Vagina (tissue), 2 donors: ENCODE data around the gene RHOH. TPM values are rescaled to one million over a fixed set of nuclear protein-coding genes. Genes with fewer than 3 reads are reported as not detected.

Source experiments
- DNase-seq, 2 donors: peaks; one replicate each; pipeline ENCODE4 v3.0.0-alpha.2; 2017; ENCODE audit errors: extremely low spot score in 2 of 2
- H3K27ac ChIP-seq: fragments of 200-600 bp; sonication (generic); one replicate; pipeline ENCODE4 v1.5.1; 2019
- H3K27me3 ChIP-seq: fragments of 200-600 bp; sonication (generic); one replicate; pipeline ENCODE4 v1.5.1; 2019
- H3K36me3 ChIP-seq, 2 donors: fragments of 200-600 bp; sonication (generic); one replicate each; pipeline ENCODE4 v1.5.1; 2017 to 2019
- H3K4me1 ChIP-seq: fragments of 200-600 bp; sonication (generic); one replicate; pipeline ENCODE4 v1.5.1; 2019
- H3K4me3 ChIP-seq, 2 donors: fragments of 200-600 bp; sonication (generic); 1 replicate in 1 of 2; 2 replicates in 1 of 2; pipeline ENCODE4 v1.5.1; 2016 to 2019
- H3K9me3 ChIP-seq: fragments of 200-600 bp; sonication (generic); one replicate; pipeline ENCODE4 v1.5.1; 2019
- POLR2A ChIP-seq, 2 donors: fragments of 450-650 bp; IDR thresholded peaks; one replicate each; pipeline ENCODE4 v1.6.1; 2017; ENCODE audit warnings: antibody characterized with exemption in 2 of 2, mild to moderate bottlenecking in 2 of 2, moderate library complexity in 2 of 2
- POLR2AphosphoS5 ChIP-seq, 2 donors: sonication (generic); formaldehyde crosslinking; IDR thresholded peaks; one replicate each; pipeline ENCODE4 v1.9.0; 2017; ENCODE audit warnings: antibody characterized with exemption in 2 of 2, mild to moderate bottlenecking in 2 of 2, low read depth in 1 of 2; ENCODE audit not compliant: insufficient read depth in 1 of 2
- intact Hi-C: fragments of 100-400 bp; cut with DNase I; formaldehyde crosslinking; loops from one replicate; pipeline ENCODE4 v1.15.1; 2023
- total RNA-seq: library from RNA; depleted of rRNA; stranded (reverse); fragments of >200 nt; gene quantifications from one replicate; pipeline ENCODE4 v1.2.3, GENCODE V29; 2016
- TF ChIP-seq, protein P1 (sequence below), 3 experiments: fragments of 450-650 bp in 2 of 3; fragments of 200-600 bp in 1 of 3; sonication (generic) in 1 of 3; IDR thresholded peaks; one replicate each; pipeline ENCODE4 v1.5.1; 2017 to 2019; ENCODE audit warnings: antibody characterized with exemption in 3 of 3, mild to moderate bottlenecking in 2 of 3, moderate library complexity in 2 of 3

The RHOH gene
- total RNA-seq, 1 donor from 2014 or later = 2.9 TPM

DNA sequence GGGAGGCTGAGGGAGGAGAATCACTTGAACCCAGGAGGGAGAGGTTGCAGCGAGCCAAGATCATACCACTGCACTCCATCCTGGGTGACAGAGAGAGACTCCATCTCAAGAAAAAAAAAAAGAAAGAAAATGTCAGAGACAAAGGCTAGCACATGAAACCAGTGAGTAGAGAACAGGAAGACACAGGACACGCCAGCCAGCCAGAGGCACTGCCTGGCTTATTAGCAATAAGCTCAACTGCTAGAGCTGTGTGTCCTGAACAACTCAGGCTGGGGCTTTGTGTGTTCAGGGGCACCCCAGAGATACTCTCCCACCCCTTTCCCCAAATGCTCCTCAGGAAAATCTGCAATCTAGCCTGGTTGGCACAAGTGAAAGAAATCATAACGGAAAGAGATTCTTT lies 60.0 kb downstream of the RHOH start:
- H3K27ac ChIP-seq = peak overlapping the region; percentile 49
- intact Hi-C loops = no loop called here
- H3K4me3 ChIP-seq = no peak overlapping the region

DNA sequence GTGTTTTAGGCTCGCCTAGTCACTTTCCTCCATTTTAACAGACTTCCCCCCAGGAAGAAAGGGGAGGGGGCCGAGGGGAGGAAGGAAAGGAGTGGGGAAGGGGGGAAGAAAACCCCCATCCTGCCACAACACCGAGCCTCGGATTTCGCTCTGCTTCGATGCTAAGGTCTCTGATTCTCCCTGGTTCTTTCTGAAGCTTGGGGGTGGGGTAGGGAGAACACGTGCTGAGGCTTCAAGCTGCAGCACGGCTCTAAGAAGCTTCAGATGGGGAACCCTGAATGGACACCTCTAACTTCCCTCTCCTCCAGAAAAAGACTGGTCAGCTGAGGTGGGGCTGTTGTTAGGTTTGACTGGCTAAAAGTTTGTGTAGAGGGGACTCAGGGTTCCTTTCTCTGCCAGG lies 61.8 kb downstream of the RHOH start:
- Histone ChIP-seq H3K4me1 (peaks cover 23% of the 10 kb centered on the region), H3K27me3 (no peaks in the 10 kb centered on the region), H3K36me3 (no peaks in the 10 kb centered on the region), H3K27ac (no peak overlapping the region), H3K9me3 (no peaks in the 10 kb centered on the region), H3K4me3 (no peak overlapping the region)
- DNase-seq = no peak
- intact Hi-C loops = no loop called here
- TF ChIP-seq POLR2AphosphoS5 (IDR thresholded peaks at IDR 0.05; ENCODE audit: insufficient read depth in 1 of 2, low read depth in 1 of 2) (no peak), POLR2A (IDR thresholded peaks at IDR 0.05) (no peak)
- TF ChIP-seq, protein P1, sequence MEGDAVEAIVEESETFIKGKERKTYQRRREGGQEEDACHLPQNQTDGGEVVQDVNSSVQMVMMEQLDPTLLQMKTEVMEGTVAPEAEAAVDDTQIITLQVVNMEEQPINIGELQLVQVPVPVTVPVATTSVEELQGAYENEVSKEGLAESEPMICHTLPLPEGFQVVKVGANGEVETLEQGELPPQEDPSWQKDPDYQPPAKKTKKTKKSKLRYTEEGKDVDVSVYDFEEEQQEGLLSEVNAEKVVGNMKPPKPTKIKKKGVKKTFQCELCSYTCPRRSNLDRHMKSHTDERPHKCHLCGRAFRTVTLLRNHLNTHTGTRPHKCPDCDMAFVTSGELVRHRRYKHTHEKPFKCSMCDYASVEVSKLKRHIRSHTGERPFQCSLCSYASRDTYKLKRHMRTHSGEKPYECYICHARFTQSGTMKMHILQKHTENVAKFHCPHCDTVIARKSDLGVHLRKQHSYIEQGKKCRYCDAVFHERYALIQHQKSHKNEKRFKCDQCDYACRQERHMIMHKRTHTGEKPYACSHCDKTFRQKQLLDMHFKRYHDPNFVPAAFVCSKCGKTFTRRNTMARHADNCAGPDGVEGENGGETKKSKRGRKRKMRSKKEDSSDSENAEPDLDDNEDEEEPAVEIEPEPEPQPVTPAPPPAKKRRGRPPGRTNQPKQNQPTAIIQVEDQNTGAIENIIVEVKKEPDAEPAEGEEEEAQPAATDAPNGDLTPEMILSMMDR (IDR thresholded peaks at IDR 0.05) = no peak

More for the DNA sequence above, 60.0 kb downstream of the RHOH start:
- TF ChIP-seq POLR2AphosphoS5 (IDR thresholded peaks at IDR 0.05; ENCODE audit: insufficient read depth in 1 of 2, low read depth in 1 of 2) (no peak), POLR2A (IDR thresholded peaks at IDR 0.05) (no peak)
- TF ChIP-seq, protein P1 (IDR thresholded peaks at IDR 0.05) = no peak
- Histone ChIP-seq H3K9me3 (no peaks in the 10 kb centered on the region), H3K4me1 (peaks cover 23% of the 10 kb centered on the region), H3K36me3 (no peaks in the 10 kb centered on the region), H3K27me3 (no peaks in the 10 kb centered on the region)
- no peak for DNase-seq

DNA sequence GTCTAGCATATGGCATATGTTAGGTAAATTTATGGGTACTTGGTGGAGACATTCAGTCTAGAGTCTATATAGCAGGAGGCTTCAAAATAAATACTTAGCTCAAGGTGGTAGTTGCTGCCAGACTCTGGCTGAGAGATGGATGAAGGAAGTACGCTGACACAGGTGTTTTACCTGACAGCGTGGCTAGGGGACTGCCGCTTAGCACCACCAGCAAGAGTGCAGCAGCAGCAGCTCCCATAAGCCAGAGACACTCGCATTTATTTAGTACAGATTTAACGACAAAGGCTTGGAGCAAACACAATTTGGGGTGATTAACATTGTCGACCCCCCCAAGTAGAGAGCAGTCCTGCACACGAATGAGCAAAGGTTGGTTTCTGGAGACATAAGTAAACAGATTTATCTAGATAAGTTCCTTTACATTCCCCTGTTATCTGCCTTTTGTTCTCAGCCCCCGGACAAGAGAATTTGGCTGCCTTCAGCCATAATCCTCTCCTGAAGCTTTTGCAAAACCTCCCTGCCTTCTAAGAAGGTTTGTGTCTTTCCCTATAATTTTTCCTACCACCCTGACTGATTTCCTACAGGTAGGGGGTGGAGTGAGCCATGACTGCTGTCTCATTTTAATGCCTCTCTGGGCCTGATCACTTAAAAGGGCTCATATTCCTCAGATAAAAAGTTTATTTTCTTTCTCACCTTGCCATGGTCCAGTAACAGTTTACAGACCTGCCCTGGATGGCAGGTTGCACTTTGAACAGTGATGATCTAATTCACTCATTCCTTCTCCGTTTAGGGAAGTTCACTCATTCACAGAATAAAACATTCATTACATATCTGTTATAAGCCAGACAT lies 64.6 kb downstream of the RHOH start:
- H3K27ac ChIP-seq = no peak overlapping the region
- no peaks in the 10 kb centered on the region for H3K36me3 ChIP-seq
- intact Hi-C loops = no loop called here
- H3K27me3 ChIP-seq = no peaks in the 10 kb centered on the region
- no peaks in the 10 kb centered on the region for H3K9me3 ChIP-seq
- H3K4me1 ChIP-seq = peaks cover 5% of the 10 kb centered on the region
- TF ChIP-seq POLR2AphosphoS5 (IDR thresholded peaks at IDR 0.05; ENCODE audit: insufficient read depth in 1 of 2, low read depth in 1 of 2) (no peak), POLR2A (IDR thresholded peaks at IDR 0.05) (no peak)
- TF ChIP-seq, protein P1 (IDR thresholded peaks at IDR 0.05) = no peak
- DNase-seq = no peak
- H3K4me3 ChIP-seq = no peak overlapping the region

DNA sequence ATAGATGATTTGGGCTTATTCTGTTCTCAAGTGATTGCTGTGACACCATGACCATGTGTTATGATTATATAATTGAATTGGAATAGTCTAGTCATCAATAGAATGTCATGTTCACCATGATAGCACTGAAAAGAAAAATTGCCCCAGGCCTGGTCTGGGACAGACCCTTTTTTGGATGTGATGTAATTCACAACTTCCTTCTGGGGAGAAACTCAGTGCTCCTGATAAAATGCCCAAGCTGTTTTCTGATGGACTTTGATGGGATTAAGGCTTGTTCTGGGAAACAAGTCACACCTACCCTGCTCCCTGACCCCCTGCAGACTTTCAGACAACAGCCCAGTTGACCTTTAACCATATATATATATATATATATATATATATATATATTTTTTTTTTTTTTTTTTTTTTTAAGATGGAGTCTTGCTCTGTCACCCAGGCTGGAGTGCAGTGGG lies 65.3 kb downstream of the RHOH start:
- no peaks in the 10 kb centered on the region for H3K4me1 ChIP-seq
- no peaks in the 10 kb centered on the region for H3K9me3 ChIP-seq

More for the DNA sequence above, 65.3 kb downstream of the RHOH start:
- no peak overlapping the region for H3K4me3 ChIP-seq
- no peak for DNase-seq
- H3K36me3 ChIP-seq = no peaks in the 10 kb centered on the region
- no peak overlapping the region for H3K27ac ChIP-seq
- TF ChIP-seq POLR2AphosphoS5 (IDR thresholded peaks at IDR 0.05; ENCODE audit: insufficient read depth in 1 of 2, low read depth in 1 of 2) = no peak
- TF ChIP-seq, protein P1 (IDR thresholded peaks at IDR 0.05) = no peak
- TF ChIP-seq POLR2A (IDR thresholded peaks at IDR 0.05) = no peak
- intact Hi-C loops = no loop called here
- H3K27me3 ChIP-seq = no peaks in the 10 kb centered on the region
